ENCODE measurements around the gene IFT52.
"Not testable (repeated sequence)": the region's sequence is repeated elsewhere in the genome, so short reads cannot be mapped to it uniquely, and the experiment has no call there.

Gene IFT52

DNA sequence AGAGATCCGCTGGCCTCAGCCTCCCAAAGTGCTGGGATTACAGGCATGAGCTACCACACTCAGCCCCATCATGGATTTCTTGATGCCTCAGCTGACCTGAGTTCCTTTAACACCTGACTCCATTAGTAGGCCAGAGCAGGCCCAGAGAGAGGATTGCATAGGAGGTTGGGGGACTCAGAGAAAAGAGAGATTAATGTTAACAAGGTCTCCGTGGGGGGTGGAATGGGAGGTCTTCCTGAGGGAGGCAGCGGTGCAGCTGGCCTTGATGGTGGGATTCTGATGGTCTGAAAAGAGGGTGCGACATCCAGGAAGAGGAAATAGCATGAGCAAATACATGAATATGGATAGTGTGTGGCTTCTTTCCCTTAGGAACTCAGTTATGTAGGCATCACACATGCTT is 22.0 kb upstream of the IFT52 start:
- no peak for DNase-seq

GRCh38 chr20:43569282-43569681 is 21.5 kb upstream of the IFT52 start:
- no peak for DNase-seq

DNA sequence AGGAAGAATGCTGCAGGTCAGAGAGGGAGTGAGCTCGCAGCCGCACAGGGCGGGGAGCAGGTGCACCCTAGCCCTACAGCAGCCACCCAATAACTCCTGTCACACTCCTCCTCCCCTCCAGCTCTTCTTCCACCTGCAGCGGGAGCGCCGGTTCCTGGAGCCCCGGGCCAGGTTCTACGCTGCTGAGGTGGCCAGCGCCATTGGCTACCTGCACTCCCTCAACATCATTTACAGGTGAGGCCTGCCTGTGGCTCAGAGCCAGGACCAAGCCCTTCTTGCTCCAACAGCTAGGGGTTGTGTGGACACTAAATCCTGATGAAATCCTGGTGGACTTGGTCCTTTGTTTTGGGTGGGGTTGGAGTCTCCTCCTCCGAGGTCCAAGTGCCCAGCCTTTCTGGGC is 20.2 kb upstream of the IFT52 start:
- DNase-seq, result no peak

DNA sequence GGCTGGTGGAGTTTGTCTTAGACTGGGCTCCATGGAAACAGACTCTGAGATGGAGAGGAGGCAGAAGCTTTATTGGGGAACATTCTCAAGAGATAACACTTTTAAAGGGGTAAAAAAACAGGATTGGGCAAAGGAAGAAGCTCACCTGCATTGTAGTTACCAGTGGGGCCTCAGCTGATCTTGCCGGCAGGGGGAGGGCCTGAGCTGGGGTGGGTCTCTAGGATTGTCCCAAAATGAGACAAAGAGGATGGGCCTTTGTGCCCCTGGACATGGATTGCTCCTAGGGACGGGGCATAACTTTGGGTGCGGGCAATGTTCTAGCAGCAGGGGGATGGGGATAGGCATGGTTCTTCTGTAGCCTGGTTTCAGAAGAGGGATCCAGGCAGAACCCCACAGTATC is 19.4 kb upstream of the IFT52 start:
- no peak for DNase-seq

GRCh38 chr20:43571771-43572170 is 19.0 kb upstream of the IFT52 start:
- no peak for DNase-seq

DNA sequence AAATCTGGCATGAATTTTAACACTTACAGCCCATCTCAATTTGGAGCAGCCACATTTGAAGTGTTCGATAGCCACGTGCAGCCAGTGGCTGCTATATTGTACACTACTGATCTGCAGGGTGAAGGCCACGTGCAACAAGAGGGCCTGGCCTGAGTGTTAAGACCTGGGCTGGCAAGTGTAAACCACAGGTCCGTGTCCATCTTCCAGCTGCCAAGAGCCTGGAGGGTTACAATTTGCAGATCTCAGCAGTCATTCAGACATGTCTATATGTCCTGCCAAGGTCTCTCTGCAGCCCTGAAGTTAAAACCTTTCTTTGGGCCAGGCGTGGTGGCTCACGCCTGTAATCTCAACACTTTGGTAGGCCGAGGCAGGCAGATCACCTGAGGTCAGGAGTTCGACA is 17.8 kb upstream of the IFT52 start:
- no peak for DNase-seq

DNA sequence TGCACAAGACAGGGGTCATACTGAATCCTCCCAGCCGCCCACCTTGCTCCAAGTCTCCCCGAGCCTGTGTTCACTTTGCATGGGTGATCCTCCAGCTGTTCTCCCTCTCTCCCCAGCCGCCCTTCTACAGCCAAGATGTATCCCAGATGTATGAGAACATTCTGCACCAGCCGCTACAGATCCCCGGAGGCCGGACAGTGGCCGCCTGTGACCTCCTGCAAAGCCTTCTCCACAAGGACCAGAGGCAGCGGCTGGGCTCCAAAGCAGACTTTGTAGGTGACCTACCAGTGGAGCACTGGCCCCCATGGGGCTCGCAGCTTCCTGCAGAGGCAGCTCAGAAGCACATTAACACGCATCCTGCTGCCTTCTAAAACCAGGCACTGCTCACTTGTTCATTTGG is 14.6 kb upstream of the IFT52 start:
- DNase-seq, result no peak

- DNase-seq, result peak in 1 of 3 experiments; percentile 5
Observed at GRCh38 chr20:43579861-43580793, 10.6 kb upstream of the IFT52 start.

DNA sequence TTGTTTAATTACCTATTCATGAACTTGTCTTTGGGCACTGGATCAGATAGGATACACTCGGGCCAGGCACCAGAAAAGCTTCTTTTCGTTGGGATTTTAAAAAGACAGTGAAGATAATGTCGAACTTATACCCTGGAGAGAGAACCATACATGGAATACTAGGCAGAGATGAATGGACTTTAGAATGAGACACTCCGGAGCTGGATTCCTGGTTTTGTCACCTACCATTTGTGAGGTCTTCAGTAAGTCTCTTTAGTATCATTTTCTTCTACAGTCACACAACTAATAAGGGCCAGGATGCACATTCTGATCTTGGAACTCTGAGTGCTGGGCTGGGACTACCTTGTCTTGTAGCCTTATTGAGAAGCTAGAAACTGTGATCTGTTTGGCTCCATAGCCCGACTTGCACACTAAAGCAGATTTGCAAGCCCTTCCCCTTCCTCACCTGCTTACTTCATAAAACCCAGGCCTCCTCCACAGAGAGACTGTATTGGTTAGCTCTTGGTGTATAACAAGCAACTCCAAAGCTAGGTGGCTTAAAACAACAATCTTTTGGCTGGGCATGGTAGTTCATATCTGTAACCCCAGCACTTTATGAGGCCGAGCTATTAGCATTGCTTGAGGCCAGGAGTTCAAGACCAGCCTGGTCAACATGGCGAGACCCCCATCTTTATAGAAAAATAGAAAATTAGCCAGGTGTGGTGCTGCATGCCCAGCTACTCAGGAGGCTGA is 7.4 kb upstream of the IFT52 start:
- DNase-seq, result no peak

GRCh38 chr20:43583982-43584432 is 6.7 kb upstream of the IFT52 start:
- no peak for DNase-seq

DNA sequence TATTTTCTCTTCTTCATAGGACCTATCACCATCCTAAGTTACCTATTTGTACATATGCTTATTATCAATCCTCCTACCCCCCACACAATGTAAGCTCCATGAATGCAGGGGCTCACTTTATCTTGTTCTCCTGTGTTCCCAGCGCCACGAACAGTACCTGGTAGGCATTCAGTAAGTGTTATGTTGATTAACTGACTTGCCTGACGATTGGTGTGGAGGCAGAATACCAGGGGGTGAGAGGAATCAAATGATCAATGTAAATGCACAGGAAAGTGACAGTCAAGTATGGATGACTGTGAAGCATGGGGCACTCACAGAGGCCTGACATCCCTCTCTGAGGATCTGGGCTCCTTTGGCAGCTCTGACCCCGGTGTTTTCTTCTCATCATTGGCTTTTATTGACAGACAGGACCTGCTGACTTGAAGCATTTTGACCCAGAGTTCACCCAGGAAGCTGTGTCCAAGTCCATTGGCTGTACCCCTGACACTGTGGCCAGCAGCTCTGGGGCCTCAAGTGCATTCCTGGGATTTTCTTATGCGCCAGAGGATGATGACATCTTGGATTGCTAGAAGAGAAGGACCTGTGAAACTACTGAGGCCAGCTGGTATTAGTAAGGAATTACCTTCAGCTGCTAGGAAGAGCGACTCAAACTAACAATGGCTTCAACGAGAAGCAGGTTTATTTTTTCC is 6.1 kb upstream of the IFT52 start:
- DNase-seq, result no peak

DNA sequence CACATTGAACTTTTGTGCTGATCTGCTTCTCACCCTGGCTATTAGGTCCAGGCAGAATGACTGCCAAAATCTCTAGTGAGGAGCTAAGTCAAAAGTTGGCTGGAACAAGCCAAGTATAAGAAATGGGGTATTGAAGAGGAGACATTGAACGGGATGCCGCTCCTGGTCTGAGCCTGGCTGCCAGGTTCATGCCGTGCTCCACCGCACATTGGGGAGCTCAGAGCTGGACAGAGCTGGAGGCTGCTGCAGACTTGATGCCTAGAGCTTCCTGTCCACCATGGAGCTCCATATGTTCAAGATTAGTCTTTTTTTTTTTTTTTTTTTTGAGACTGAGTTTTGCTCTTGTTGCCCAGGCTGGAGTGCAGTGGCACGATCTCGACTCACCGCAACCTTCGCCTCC is 4.1 kb upstream of the IFT52 start:
- DNase-seq, result no peak

GRCh38 chr20:43588526-43588925 is 2.2 kb upstream of the IFT52 start:
- DNase-seq, result not testable (repeated sequence)

GRCh38 chr20:43590036-43590391 is 723 bp upstream of the IFT52 start:
- DNase-seq, result no peak

- not testable (repeated sequence) for DNase-seq
Observed at GRCh38 chr20:43601960-43602359, 11.2 kb downstream of the IFT52 start.

- no peak for DNase-seq
Observed at GRCh38 chr20:43603124-43603523, 12.4 kb downstream of the IFT52 start.

- no peak for DNase-seq
Observed at GRCh38 chr20:43605715-43606114, 15.0 kb downstream of the IFT52 start.

DNA sequence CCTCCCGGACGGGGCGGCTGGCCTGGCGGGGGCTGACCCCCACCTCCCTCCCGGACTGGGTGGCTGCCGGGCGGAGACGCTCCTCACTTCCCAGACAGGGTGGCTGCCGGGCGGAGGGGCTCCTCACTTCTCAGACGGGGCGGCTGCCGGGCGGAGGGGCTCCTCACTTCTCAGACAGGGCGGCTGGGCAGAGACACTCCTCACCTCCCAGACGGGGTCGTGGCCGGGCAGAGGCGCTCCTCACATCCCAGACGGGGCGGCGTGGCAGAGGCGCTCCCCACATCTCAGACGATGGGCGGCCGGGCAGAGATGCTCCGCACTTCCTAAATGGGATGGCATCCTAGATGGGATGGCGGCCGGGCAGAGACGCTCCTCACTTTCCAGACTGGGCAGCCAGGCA is 16.5 kb downstream of the IFT52 start:
- not testable (repeated sequence) for DNase-seq

- no peak for DNase-seq
Observed at GRCh38 chr20:43631598-43631997, 40.9 kb downstream of the IFT52 start.

DNA sequence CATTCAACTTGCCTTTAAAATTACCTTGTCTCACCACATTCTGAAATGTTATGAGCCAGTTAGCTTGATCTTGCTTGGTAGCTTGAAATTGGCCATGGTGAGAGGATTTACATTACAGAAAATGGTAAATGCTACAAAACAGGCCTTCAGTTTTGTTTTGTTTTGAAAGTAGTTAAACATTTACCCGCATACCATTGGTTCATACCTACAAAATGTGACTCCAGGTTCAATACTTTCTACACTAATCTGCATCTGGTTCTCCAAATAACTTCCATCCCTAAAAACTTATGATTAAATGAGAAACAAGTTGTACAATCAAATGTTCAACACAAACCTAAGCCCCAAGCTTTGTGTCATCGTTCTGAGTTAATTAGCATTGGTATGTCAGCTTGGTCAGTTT is 45.7 kb downstream of the IFT52 start:
- no peak for DNase-seq

DNA sequence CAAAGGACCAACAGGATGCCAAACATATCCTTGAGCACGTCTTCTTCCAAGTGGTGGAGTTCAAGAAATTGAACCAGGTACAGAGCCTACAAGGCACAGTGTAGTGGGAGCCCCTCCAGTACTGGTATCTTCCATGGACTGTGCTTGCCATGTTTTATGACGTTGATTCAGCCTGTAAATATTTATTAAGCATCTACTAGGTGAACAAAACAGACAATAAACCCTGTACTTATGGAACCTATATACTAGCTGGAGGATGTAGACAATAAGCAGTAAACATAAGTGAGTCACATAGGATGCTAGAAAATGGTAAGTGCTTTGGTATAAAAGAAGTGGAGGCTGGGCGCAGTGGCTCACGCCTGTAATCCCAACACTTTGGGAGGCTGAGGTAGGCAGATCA is 51.8 kb downstream of the IFT52 start:
- DNase-seq, result no peak

DNA sequence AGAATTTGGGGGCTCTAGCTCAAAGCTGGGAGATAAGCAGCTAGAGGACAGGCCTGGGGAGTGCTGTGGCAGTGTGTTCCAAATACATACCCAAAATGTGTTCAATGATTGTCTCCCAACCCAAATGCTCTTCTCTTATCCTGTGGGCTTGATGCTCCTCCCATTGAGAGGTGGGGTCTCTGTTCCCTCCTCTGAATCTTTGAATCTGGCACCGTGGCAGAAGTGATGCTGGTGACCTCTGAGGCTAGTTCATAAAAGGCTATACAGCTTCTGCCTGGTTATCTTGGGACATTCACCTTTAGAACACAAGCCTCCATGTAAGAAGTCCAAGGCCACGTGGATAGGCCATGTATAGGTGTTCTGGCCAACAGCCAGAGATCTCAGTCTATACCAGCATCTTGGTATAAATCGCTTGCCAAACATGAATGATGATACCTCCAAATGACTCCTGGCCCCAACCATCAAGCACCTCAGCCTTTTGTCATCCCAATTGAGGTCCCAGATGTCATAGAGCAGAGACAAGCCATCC is 60.3 kb downstream of the IFT52 start:
- no peak for DNase-seq

GRCh38 chr20:43651650-43652184 is 61.0 kb downstream of the IFT52 start:
- not testable (repeated sequence) for DNase-seq
